Endothelial cell of umbilical vein (primary cell): Measurements from ENCODE around the gene RTN4IP1. TPM values are rescaled to one million over a fixed set of nuclear protein-coding genes. Genes with fewer than 3 reads are reported as not detected.

Experiments
- BruUV-seq: library from RNA; stranded (reverse); fragments of 400-500 nt; replicated peaks from 2 replicates; lab custom pipeline; 2021; lab: Mats Ljungman, UMichigan
- CTCF ChIA-PET: fragments of 300-600, 350-600 bp; sonication (Branson Sonifier 250); formaldehyde crosslinking; loops from one replicate; lab custom pipeline; 2021; ENCODE audit warnings: antibody characterized with exemption, inconsistent platforms; lab: Charles Lee
- POLR2A ChIA-PET: fragments of 300-600, 350-600 bp; sonication (Branson Sonifier 250); formaldehyde crosslinking; loops from one replicate; lab custom pipeline; 2021; ENCODE audit warnings: antibody characterized with exemption, inconsistent platforms; lab: Charles Lee
- DNase-seq: peaks from one replicate; pipeline ENCODE4 v3.0.0-alpha.2; 2011; ENCODE audit warnings: low read depth, low spot score
- FAIRE-seq: peaks from 2 replicates; lab custom pipeline; 2011; peaks lifted over from hg19 to GRCh38; lab: Jason Lieb, UNC
- H2AFZ ChIP-seq: 2 replicates; pipeline ENCODE4 v1.6.0; 2012; ENCODE audit warnings: low read depth, low read length, control low read depth, inconsistent platforms
- H3K27ac ChIP-seq: 2 replicates; pipeline ENCODE4 v1.5.1; 2011; ENCODE audit warnings: low read depth, mild to moderate bottlenecking, control low read depth, low read length, moderate library complexity; ENCODE audit not compliant: insufficient read depth
- H3K27me3 ChIP-seq, 2 experiments: 2 replicates each; pipeline versions ENCODE4 v1.6.0 to v1.6.1; 2011; ENCODE audit warnings: low read length in 2 of 2, mixed read lengths in 1 of 2; ENCODE audit not compliant: control insufficient read depth in 2 of 2, insufficient read depth in 2 of 2
- H3K36me3 ChIP-seq, 2 experiments: 2 replicates in 1 of 2; 3 replicates in 1 of 2; pipeline ENCODE4 v1.5.1; 2011; ENCODE audit warnings: low read length in 2 of 2, mild to moderate bottlenecking in 1 of 2, moderate library complexity in 1 of 2; ENCODE audit not compliant: control insufficient read depth in 2 of 2, insufficient read depth in 2 of 2; ENCODE audit errors: extremely low read depth in 1 of 2
- H3K4me1 ChIP-seq: 3 replicates; pipeline ENCODE4 v1.5.1; 2011; ENCODE audit warnings: mild to moderate bottlenecking, low read length; ENCODE audit not compliant: control insufficient read depth, insufficient read depth; ENCODE audit errors: extremely low read depth
- H3K4me2 ChIP-seq: 2 replicates; pipeline ENCODE4 v1.6.1; 2011; ENCODE audit warnings: low read length, control low read depth, mixed read lengths; ENCODE audit not compliant: insufficient read depth
- H3K4me3 ChIP-seq, 3 experiments: fragments of 200-600 bp in 1 of 3; sonication (generic), shearing (Covaris generic) in 1 of 3; replicated peaks in 1 of 3; 2 replicates each; pipeline ENCODE4 v1.5.1; 2011 to 2016; ENCODE audit warnings: control low read depth in 3 of 3, low read length in 3 of 3, mild to moderate bottlenecking in 2 of 3, inconsistent platforms in 1 of 3, low read depth in 1 of 3, moderate library complexity in 1 of 3; ENCODE audit not compliant: insufficient read depth in 1 of 3
- H3K79me2 ChIP-seq: 2 replicates; pipeline ENCODE4 v1.6.0; 2012; ENCODE audit warnings: low read length, inconsistent platforms; ENCODE audit not compliant: control insufficient read depth, insufficient read depth
- H3K9ac ChIP-seq: replicated peaks from 2 replicates; pipeline ENCODE3; 2011; ENCODE audit warnings: low read length, control low read depth; ENCODE audit not compliant: insufficient read depth; ENCODE audit errors: extremely low read depth
- H3K9me1 ChIP-seq: replicated peaks from 3 replicates; pipeline ENCODE4 v1.6.0; 2011; ENCODE audit warnings: mild to moderate bottlenecking, low read length; ENCODE audit not compliant: control insufficient read depth, insufficient read depth; ENCODE audit errors: extremely low read depth
- H3K9me3 ChIP-seq: replicated peaks from 2 replicates; pipeline ENCODE4 v1.5.1; 2012; ENCODE audit warnings: low read length, inconsistent platforms; ENCODE audit not compliant: control insufficient read depth, insufficient read depth
- H4K20me1 ChIP-seq: replicated peaks from 2 replicates; pipeline ENCODE3; 2011; ENCODE audit warnings: mild to moderate bottlenecking, low read length; ENCODE audit not compliant: control insufficient read depth, insufficient read depth; ENCODE audit errors: extremely low read depth
- EZH2 ChIP-seq: IDR thresholded peaks from 2 replicates; pipeline ENCODE4 v1.6.1; 2012; ENCODE audit warnings: borderline replicate concordance, low read depth, mild to moderate bottlenecking, moderate library complexity, low read length, inconsistent platforms; ENCODE audit not compliant: severe bottlenecking
- FOS ChIP-seq: IDR thresholded peaks from 2 replicates; pipeline ENCODE4 v1.6.1; 2011; ENCODE audit warnings: mild to moderate bottlenecking, low read length, moderate library complexity, borderline replicate concordance; ENCODE audit not compliant: insufficient read depth
- GATA2 ChIP-seq: IDR thresholded peaks from 2 replicates; pipeline ENCODE4 v1.7.0; 2011; ENCODE audit warnings: low read depth, mild to moderate bottlenecking, moderate library complexity, mixed read lengths, low read length; ENCODE audit not compliant: insufficient read length, insufficient read depth
- JUN ChIP-seq: IDR thresholded peaks from 2 replicates; pipeline ENCODE4 v1.6.1; 2011; ENCODE audit warnings: borderline replicate concordance, low read depth; ENCODE audit not compliant: insufficient read length, insufficient read depth
- POLR2A ChIP-seq: IDR thresholded peaks from 2 replicates; pipeline ENCODE4 v1.6.1; 2012; ENCODE audit warnings: low read depth, mild to moderate bottlenecking, control low read depth, low read length
- POLR2AphosphoS5 ChIP-seq: IDR thresholded peaks from 2 replicates; pipeline ENCODE4 v1.6.1; 2012; ENCODE audit warnings: low read depth, mild to moderate bottlenecking, control low read depth, low read length, moderate library complexity; ENCODE audit not compliant: insufficient read depth
- dilution Hi-C: fragments of 300-500 bp; cut with MboI; formaldehyde crosslinking; loops from one replicate; pipeline ENCODE4 v1.15.0; 2019; ENCODE audit warnings: low sequenced_read_pairs; ENCODE audit not compliant: extremely low pct_ligation_motif_present
- intact Hi-C: fragments of 100-400 bp; cut with micrococcal nuclease; formaldehyde crosslinking; loops from one replicate; pipeline ENCODE4 v1.10.0; 2022
- polyA plus RNA-seq, 4 experiments: library from polyadenylated mRNA; depleted of rRNA in 3 of 4; stranded (reverse) in 3 of 4; unstranded in 1 of 4; fragments of >200 nt; gene quantifications; 2 replicates each; pipeline versions ENCODE4 v1.2.1 to v1.2.3, GENCODE V29; 2011 to 2012; ENCODE audit warnings: missing spikeins in 1 of 4
- total RNA-seq: library from RNA; stranded (reverse); gene quantifications from 2 replicates; pipeline ENCODE4 v1.2.3, GENCODE V29; 2021
- TF ChIP-seq, protein P1 (sequence below): IDR thresholded peaks from 2 replicates; pipeline ENCODE4 v1.6.1; 2011; ENCODE audit not compliant: insufficient read depth, insufficient read length
- TF ChIP-seq, protein P2 (sequence below), 2 donors: IDR thresholded peaks; 1 replicate in 1 of 2; 2 replicates in 1 of 2; pipeline ENCODE4 v1.5.1; 2011; ENCODE audit warnings: low read length in 2 of 2, mild to moderate bottlenecking in 2 of 2, moderate library complexity in 2 of 2, control low read depth in 1 of 2, inconsistent platforms in 1 of 2, low read depth in 1 of 2; ENCODE audit not compliant: insufficient read depth in 1 of 2; ENCODE audit errors: extremely low read depth in 1 of 2

Gene RTN4IP1
- total and polyA plus RNA-seq, 2 donors (not counting 3 experiments of a cell fraction or from before 2014, with no cell fraction given), result 3.9 to 5.4 TPM

DNA sequence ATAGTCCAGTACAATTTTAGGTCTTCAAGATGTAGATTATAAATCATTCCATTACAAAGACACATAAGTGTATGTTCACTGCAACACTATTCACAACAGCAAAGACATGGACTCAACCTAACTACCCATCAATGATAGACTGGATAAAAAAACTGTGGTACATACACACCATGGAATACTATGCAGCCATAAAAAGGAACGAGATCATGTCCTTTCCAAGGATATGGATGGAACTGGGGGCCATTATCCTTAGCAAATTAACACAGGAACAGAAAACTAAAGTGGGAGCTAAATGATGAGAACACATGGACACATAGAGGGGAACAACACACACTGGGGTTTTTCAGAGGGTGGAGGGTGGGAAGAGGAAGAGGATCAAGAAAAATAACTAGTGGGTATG is 6.3 kb downstream of the RTN4IP1 start:
- peaks cover 7% of the 10 kb centered on the region for H3K4me1 ChIP-seq
- CTCF ChIA-PET, result no interaction called here
- intact Hi-C loops, result no loop called here
- POLR2A ChIA-PET, result no interaction called here
- DNase-seq (no peak), FAIRE-seq (no peak)
- no TSS peak for BruUV-seq
- TF ChIP-seq, protein P1, sequence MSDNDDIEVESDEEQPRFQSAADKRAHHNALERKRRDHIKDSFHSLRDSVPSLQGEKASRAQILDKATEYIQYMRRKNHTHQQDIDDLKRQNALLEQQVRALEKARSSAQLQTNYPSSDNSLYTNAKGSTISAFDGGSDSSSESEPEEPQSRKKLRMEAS, result no peak
- TF ChIP-seq POLR2A (no peak), FOS (no peak), POLR2AphosphoS5 (no peak), EZH2 (no peak), JUN (no peak), GATA2 (no peak)
- TF ChIP-seq, protein P2, sequence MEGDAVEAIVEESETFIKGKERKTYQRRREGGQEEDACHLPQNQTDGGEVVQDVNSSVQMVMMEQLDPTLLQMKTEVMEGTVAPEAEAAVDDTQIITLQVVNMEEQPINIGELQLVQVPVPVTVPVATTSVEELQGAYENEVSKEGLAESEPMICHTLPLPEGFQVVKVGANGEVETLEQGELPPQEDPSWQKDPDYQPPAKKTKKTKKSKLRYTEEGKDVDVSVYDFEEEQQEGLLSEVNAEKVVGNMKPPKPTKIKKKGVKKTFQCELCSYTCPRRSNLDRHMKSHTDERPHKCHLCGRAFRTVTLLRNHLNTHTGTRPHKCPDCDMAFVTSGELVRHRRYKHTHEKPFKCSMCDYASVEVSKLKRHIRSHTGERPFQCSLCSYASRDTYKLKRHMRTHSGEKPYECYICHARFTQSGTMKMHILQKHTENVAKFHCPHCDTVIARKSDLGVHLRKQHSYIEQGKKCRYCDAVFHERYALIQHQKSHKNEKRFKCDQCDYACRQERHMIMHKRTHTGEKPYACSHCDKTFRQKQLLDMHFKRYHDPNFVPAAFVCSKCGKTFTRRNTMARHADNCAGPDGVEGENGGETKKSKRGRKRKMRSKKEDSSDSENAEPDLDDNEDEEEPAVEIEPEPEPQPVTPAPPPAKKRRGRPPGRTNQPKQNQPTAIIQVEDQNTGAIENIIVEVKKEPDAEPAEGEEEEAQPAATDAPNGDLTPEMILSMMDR (IDR thresholded peaks at IDR 0.05; ENCODE audit: extremely low read depth in 1 of 2, insufficient read depth in 1 of 2, low read depth in 1 of 2, low read length in 2 of 2), result no peak
- no peaks in the 10 kb centered on the region for H3K27me3 ChIP-seq
- no peaks in the 10 kb centered on the region for H3K36me3 ChIP-seq
- no peak overlapping the region for H3K4me2 ChIP-seq
- H4K20me1 ChIP-seq, result no peaks in the 10 kb centered on the region
- H3K9me3 ChIP-seq, result no peaks in the 10 kb centered on the region
- H3K9me1 ChIP-seq, result no peaks in the 10 kb centered on the region
- no peak overlapping the region for H3K9ac ChIP-seq
- H3K4me3 ChIP-seq, result no peak overlapping the region
- dilution Hi-C loops, result no loop called here
- H2AFZ ChIP-seq, result no peak overlapping the region
- H3K79me2 ChIP-seq, result no peaks in the 10 kb centered on the region
- H3K27ac ChIP-seq, result no peak overlapping the region
